ENCODE data around the gene RARA. TPM values are rescaled to one million over a fixed set of nuclear protein-coding genes. Genes with fewer than 3 reads are reported as not detected.

The RARA gene
- total RNA-seq, 1 experiment from 2014 or later: 35.1 TPM

- ChIA-PET RAD21 (ENCODE audit: low non-redundant PET in 1 of 2, low total read pairs in 2 of 2, uncharacterized antibody in 2 of 2, unreplicated experiment in 2 of 2) (no interaction called here), CTCF (no interaction called here), POLR2A (no interaction called here)
- Histone ChIP-seq H3K27ac (ENCODE audit: low read depth, low read length) (no peak overlapping the region), H2AFZ (ENCODE audit: low read depth, low read length, poor library complexity, severe bottlenecking) (no peak overlapping the region), H3K36me3 (ENCODE audit: control insufficient read depth in 1 of 2, insufficient read depth in 2 of 2, low read length in 2 of 2) (peaks cover 0 to 6% of the 10 kb centered on the region in 2 experiments; a peak in 3 of 4 replicates), H3K9ac (ENCODE audit: low read length) (no peak overlapping the region), H3K4me1 (ENCODE audit: control insufficient read depth in 1 of 2, insufficient read depth in 2 of 2, low read length in 2 of 2) (peaks cover 16 to 44% of the 10 kb centered on the region in 2 experiments), H3K9me2 (ENCODE audit: insufficient read depth) (no peaks in the 10 kb centered on the region), H3K4me2 (ENCODE audit: low read length) (no peak overlapping the region), H4K20me1 (ENCODE audit: insufficient read depth) (no peaks in the 10 kb centered on the region), H3K4me3 (replicated peaks in 1 of 2; ENCODE audit: low read depth in 1 of 2, low read length in 2 of 2) (no peak overlapping the region), H3K27me3 (ENCODE audit: insufficient read depth, low read length) (no peaks in the 10 kb centered on the region), H3K9me3 (ENCODE audit: control insufficient read depth in 1 of 2, insufficient read depth in 1 of 2, low read depth in 1 of 2, low read length in 2 of 2) (no peaks in the 10 kb centered on the region), H3K79me2 (ENCODE audit: insufficient read depth, low read length) (peaks cover 58% of the 10 kb centered on the region; the same call in 1 of the 2 replicates)
- DNase-seq (ENCODE audit: low read depth, low spot score) (no peak), ATAC-seq (no peak)
- intact Hi-C loops (cut with micrococcal nuclease): no loop called here
- no TSS peak for BruUV-seq (replicated peaks)
- TF ChIP-seq EZH2 (IDR thresholded peaks at IDR 0.05) (no peak), TCF7L2 (IDR thresholded peaks at IDR 0.05; ENCODE audit: borderline replicate concordance, extremely low read depth, insufficient read depth, insufficient read length) (no peak), MAX (IDR thresholded peaks at IDR 0.05) (no peak)
- TF ChIP-seq, protein P1, sequence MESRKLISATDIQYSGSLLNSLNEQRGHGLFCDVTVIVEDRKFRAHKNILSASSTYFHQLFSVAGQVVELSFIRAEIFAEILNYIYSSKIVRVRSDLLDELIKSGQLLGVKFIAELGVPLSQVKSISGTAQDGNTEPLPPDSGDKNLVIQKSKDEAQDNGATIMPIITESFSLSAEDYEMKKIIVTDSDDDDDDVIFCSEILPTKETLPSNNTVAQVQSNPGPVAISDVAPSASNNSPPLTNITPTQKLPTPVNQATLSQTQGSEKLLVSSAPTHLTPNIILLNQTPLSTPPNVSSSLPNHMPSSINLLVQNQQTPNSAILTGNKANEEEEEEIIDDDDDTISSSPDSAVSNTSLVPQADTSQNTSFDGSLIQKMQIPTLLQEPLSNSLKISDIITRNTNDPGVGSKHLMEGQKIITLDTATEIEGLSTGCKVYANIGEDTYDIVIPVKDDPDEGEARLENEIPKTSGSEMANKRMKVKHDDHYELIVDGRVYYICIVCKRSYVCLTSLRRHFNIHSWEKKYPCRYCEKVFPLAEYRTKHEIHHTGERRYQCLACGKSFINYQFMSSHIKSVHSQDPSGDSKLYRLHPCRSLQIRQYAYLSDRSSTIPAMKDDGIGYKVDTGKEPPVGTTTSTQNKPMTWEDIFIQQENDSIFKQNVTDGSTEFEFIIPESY (IDR thresholded peaks at IDR 0.05; ENCODE audit: extremely low read depth, insufficient replicate concordance, low read length): no peak
Observed at GRCh38 chr17:40346765-40347158, 37.8 kb downstream of the RARA start.

GRCh38 chr17:40347319-40348135 lies 38.5 kb downstream of the RARA start:
- no TSS peak for BruUV-seq (replicated peaks)
- no peak overlapping the region for H3K4me3 ChIP-seq (replicated peaks in 1 of 2; ENCODE audit: low read depth in 1 of 2, low read length in 2 of 2)
- ChIA-PET RAD21 (ENCODE audit: low non-redundant PET in 1 of 2, low total read pairs in 2 of 2, uncharacterized antibody in 2 of 2, unreplicated experiment in 2 of 2) (no interaction called here), CTCF (no interaction called here), POLR2A (no interaction called here)
- H3K27ac ChIP-seq (ENCODE audit: low read depth, low read length): no peak overlapping the region
- H2AFZ ChIP-seq (ENCODE audit: low read depth, low read length, poor library complexity, severe bottlenecking): no peak overlapping the region
- no peak overlapping the region for H3K9ac ChIP-seq (ENCODE audit: low read length)
- intact Hi-C loops (cut with micrococcal nuclease): no loop called here
- H4K20me1 ChIP-seq (ENCODE audit: insufficient read depth): no peaks in the 10 kb centered on the region
- DNase-seq (ENCODE audit: low read depth, low spot score) (no peak), ATAC-seq (no peak)
- H3K27me3 ChIP-seq (ENCODE audit: insufficient read depth, low read length): no peaks in the 10 kb centered on the region
- peaks cover 0 to 11% of the 10 kb centered on the region in 2 experiments; a peak in 3 of 4 replicates for H3K36me3 ChIP-seq (ENCODE audit: control insufficient read depth in 1 of 2, insufficient read depth in 2 of 2, low read length in 2 of 2)
- H3K4me1 ChIP-seq (ENCODE audit: control insufficient read depth in 1 of 2, insufficient read depth in 2 of 2, low read length in 2 of 2): peaks cover 16 to 36% of the 10 kb centered on the region in 2 experiments
- no peak overlapping the region for H3K4me2 ChIP-seq (ENCODE audit: low read length)
- peaks cover 52% of the 10 kb centered on the region; the same call in 1 of the 2 replicates for H3K79me2 ChIP-seq (ENCODE audit: insufficient read depth, low read length)
- no peaks in the 10 kb centered on the region for H3K9me2 ChIP-seq (ENCODE audit: insufficient read depth)
- H3K9me3 ChIP-seq (ENCODE audit: control insufficient read depth in 1 of 2, insufficient read depth in 1 of 2, low read depth in 1 of 2, low read length in 2 of 2): no peaks in the 10 kb centered on the region
- no peak for TF ChIP-seq EZH2 (IDR thresholded peaks at IDR 0.05)
- no peak for TF ChIP-seq SP1 (IDR thresholded peaks at IDR 0.05; ENCODE audit: low read depth)
- TF ChIP-seq SIN3A (IDR thresholded peaks at IDR 0.05; ENCODE audit: low read depth): no peak
- TF ChIP-seq, protein P2, sequence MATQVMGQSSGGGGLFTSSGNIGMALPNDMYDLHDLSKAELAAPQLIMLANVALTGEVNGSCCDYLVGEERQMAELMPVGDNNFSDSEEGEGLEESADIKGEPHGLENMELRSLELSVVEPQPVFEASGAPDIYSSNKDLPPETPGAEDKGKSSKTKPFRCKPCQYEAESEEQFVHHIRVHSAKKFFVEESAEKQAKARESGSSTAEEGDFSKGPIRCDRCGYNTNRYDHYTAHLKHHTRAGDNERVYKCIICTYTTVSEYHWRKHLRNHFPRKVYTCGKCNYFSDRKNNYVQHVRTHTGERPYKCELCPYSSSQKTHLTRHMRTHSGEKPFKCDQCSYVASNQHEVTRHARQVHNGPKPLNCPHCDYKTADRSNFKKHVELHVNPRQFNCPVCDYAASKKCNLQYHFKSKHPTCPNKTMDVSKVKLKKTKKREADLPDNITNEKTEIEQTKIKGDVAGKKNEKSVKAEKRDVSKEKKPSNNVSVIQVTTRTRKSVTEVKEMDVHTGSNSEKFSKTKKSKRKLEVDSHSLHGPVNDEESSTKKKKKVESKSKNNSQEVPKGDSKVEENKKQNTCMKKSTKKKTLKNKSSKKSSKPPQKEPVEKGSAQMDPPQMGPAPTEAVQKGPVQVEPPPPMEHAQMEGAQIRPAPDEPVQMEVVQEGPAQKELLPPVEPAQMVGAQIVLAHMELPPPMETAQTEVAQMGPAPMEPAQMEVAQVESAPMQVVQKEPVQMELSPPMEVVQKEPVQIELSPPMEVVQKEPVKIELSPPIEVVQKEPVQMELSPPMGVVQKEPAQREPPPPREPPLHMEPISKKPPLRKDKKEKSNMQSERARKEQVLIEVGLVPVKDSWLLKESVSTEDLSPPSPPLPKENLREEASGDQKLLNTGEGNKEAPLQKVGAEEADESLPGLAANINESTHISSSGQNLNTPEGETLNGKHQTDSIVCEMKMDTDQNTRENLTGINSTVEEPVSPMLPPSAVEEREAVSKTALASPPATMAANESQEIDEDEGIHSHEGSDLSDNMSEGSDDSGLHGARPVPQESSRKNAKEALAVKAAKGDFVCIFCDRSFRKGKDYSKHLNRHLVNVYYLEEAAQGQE (IDR thresholded peaks at IDR 0.05; ENCODE audit: low read depth): no peak
- TF ChIP-seq, protein P1 (IDR thresholded peaks at IDR 0.05; ENCODE audit: extremely low read depth, insufficient replicate concordance, low read length): no peak
- no peak for TF ChIP-seq EZH2phosphoT487 (IDR thresholded peaks at IDR 0.05; ENCODE audit: borderline replicate concordance)
- no peak for TF ChIP-seq POLR2A (IDR thresholded peaks at IDR 0.05; ENCODE audit: borderline replicate concordance, extremely low read depth, insufficient read depth, insufficient read length)
- no peak for TF ChIP-seq JUND (IDR thresholded peaks at IDR 0.05)

Data from HCT116 (cell line).